NCI-H460 (cell line): ENCODE results near the gene SEC61G. TPM values are rescaled to one million over a fixed set of nuclear protein-coding genes. Genes with fewer than 3 reads are reported as not detected.

Experiments
- total RNA-seq: library from RNA; depleted of rRNA; stranded (reverse); fragments of >200 nt; shearing (Covaris generic); gene quantifications from 2 replicates; pipeline ENCODE4 v1.2.3, GENCODE V29; 2014; rRNA removed

The SEC61G gene
- total RNA-seq, 1 experiment from 2014 or later, result 141 TPM

Other genes starting within 250 kb of the SEC61G start
- gene VSTM2A, start 216.8 kb downstream of the SEC61G start, total RNA-seq, result 0.05 TPM in 1 of 2 replicates, not detected in the other